ENCODE measurements around the gene ARHGEF16. TPM values are rescaled to one million over a fixed set of nuclear protein-coding genes. Genes with fewer than 3 reads are reported as not detected.

Gene ARHGEF16
- total and polyA plus RNA-seq, 5 donors = 0.28 to 2.5 (median 1.6) TPM

DNA sequence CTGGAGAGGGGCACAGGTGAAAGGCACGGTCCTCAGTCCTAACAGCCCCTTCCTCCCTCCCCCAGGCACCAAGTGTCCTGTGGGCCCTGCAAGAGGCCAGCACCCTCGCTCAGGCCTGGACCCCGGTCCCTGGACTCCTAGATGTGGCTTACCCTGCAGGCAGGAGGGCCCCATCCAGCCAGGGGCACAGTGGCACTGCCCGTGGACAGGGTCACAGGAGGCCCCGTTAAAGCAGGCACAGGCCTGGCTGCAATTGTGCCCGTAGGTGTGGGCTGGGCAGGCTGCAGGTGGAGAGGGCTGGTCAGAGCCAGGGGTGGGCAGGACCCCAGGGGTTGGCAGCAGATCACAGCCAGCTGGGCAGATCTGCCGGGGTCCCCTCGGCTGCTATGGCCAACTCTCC, 44.5 kb downstream of the ARHGEF16 start:
- H3K4me3 ChIP-seq (ENCODE audit: low read length) = no peak overlapping the region
- H3K27ac ChIP-seq (ENCODE audit: low read length) = no peak overlapping the region
- intact Hi-C loops (cut with DNase I) = loop anchor here in 2 of 4 donors (10.0 kb wide), 2 partner anchors 56 to 66 kb away; no protein-coding TSS in a partner anchor
- DNase-seq = no peak
- no peak for ATAC-seq
- no peaks in the 10 kb centered on the region for H3K9me3 ChIP-seq (ENCODE audit: control insufficient read depth, low read length)
- H3K4me1 ChIP-seq (ENCODE audit: control insufficient read depth, insufficient read depth, low read length) = no peaks in the 10 kb centered on the region
- WGBS = 86% methylated on average over 8 of the region's 8 CpGs
- no peaks in the 10 kb centered on the region for H3K27me3 ChIP-seq (ENCODE audit: control insufficient read depth, insufficient read depth)

- no peak for DNase-seq
- intact Hi-C loops (cut with DNase I) = loop anchor here in 2 of 4 donors (10.0 kb wide), 2 partner anchors 55 to 65 kb away; no protein-coding TSS in a partner anchor
- ATAC-seq = no peak
- no peak overlapping the region for H3K27ac ChIP-seq (ENCODE audit: low read length)
- WGBS = 91% methylated on average over 22 of the region's 22 CpGs
- no peaks in the 10 kb centered on the region for H3K9me3 ChIP-seq (ENCODE audit: control insufficient read depth, low read length)
- H3K4me3 ChIP-seq (ENCODE audit: low read length) = no peak overlapping the region
- H3K27me3 ChIP-seq (ENCODE audit: control insufficient read depth, insufficient read depth) = no peaks in the 10 kb centered on the region
- H3K4me1 ChIP-seq (ENCODE audit: control insufficient read depth, insufficient read depth, low read length) = no peaks in the 10 kb centered on the region
Measured at GRCh38 chr1:3499611-3500010, 45.1 kb downstream of the ARHGEF16 start.

- WGBS = 91% methylated on average over 32 of the region's 32 CpGs
- H3K27me3 ChIP-seq (ENCODE audit: control insufficient read depth, insufficient read depth) = no peaks in the 10 kb centered on the region
- DNase-seq = no peak
- H3K27ac ChIP-seq (ENCODE audit: low read length) = no peak overlapping the region
- ATAC-seq = no peak
- no peak overlapping the region for H3K4me3 ChIP-seq (ENCODE audit: low read length)
- intact Hi-C loops (cut with DNase I) = no loop called here
- H3K9me3 ChIP-seq (ENCODE audit: control insufficient read depth, low read length) = no peaks in the 10 kb centered on the region
- H3K4me1 ChIP-seq (ENCODE audit: control insufficient read depth, insufficient read depth, low read length) = no peaks in the 10 kb centered on the region
Measured at GRCh38 chr1:3500265-3500835, 45.9 kb downstream of the ARHGEF16 start.

DNA sequence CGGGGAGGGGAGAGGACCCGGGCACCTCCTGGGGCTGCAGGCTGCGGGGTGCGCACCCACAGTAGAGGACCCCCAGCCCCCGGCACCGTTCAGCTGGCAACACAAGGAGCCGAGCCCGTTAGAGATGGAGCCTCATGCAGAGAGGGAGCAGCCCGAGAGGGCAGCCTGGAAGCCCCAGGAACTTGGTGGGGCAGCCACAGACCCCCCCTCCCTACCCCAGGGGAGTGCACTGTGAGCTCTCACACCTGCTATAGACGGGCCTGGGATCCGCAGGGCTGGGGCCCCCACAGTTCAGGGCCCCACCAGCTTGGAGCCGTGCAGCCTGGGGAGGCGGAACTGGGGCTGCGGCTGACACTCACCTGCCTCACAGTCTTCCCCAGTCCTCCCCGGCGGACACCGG, 47.0 kb downstream of the ARHGEF16 start:
- Histone ChIP-seq H3K27ac (ENCODE audit: low read length) (no peak overlapping the region), H3K27me3 (ENCODE audit: control insufficient read depth, insufficient read depth) (no peaks in the 10 kb centered on the region), H3K4me3 (ENCODE audit: low read length) (no peak overlapping the region), H3K9me3 (ENCODE audit: control insufficient read depth, low read length) (no peaks in the 10 kb centered on the region), H3K4me1 (ENCODE audit: control insufficient read depth, insufficient read depth, low read length) (no peaks in the 10 kb centered on the region)
- no peak for DNase-seq
- ATAC-seq = no peak
- intact Hi-C loops (cut with DNase I) = no loop called here
- 82% methylated on average over 17 of the region's 17 CpGs for WGBS

- DNase-seq (peak; percentile 59 to 88 (median 88)), ATAC-seq (peak; percentile 79 to 87)
- H3K27ac ChIP-seq (ENCODE audit: low read length) = no peak overlapping the region
- H3K27me3 ChIP-seq (ENCODE audit: control insufficient read depth, insufficient read depth) = no peaks in the 10 kb centered on the region
- 68% methylated on average over 26 of the region's 26 CpGs for WGBS
- intact Hi-C loops (cut with DNase I) = no loop called here
- H3K4me3 ChIP-seq (ENCODE audit: low read length) = no peak overlapping the region
- no peaks in the 10 kb centered on the region for H3K4me1 ChIP-seq (ENCODE audit: control insufficient read depth, insufficient read depth, low read length)
- no peaks in the 10 kb centered on the region for H3K9me3 ChIP-seq (ENCODE audit: control insufficient read depth, low read length)
Measured at GRCh38 chr1:3501856-3502640, 47.6 kb downstream of the ARHGEF16 start.

DNA sequence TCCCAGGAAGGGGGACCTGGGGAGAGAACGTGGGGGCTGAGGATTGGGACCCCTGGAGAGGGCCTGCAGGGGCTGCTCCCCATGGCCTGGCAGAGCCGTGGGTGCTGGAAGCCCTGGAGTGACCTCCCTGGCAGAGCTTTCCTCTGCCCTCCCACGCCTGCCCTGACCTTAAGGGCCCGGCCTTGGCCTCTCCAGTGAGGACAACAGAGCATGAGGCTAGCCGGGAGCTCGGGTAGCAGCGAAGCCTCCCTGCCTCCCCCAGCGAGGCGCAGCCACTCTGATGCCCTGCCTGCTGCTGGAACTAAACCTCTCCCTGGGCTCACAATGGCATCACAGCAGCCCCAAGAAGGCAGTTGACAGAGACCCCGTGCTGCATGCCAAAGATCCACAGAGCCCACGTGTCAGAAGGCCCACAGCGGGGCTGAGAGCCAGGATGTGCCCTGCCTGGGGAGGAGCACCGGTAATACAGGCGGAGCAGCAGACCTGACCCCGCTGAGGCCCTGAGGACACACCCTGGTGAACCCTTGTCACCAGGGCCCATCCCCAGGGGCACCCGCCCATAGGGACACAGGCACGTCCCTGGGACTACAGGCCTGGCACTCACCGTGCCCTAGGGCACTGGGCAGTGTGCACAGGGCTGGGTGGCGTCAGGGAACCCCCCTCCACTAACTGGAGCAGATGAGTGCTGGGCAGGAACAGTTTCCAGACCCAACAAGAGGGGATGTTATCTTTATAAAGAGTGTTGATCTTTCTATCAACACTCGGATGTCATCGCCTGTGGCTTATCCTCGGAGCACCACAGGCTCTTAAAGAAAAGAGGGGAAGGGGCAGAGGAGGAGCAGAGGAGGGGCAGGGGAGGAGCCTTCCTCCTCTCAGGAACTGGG, 48.4 kb downstream of the ARHGEF16 start:
- DNase-seq (no peak), ATAC-seq (no peak)
- Histone ChIP-seq H3K27ac (ENCODE audit: low read length) (no peak overlapping the region), H3K4me1 (ENCODE audit: control insufficient read depth, insufficient read depth, low read length) (no peaks in the 10 kb centered on the region), H3K4me3 (ENCODE audit: low read length) (no peak overlapping the region), H3K27me3 (ENCODE audit: control insufficient read depth, insufficient read depth) (no peaks in the 10 kb centered on the region), H3K9me3 (ENCODE audit: control insufficient read depth, low read length) (no peaks in the 10 kb centered on the region)
- WGBS = 82% methylated on average over 22 of the region's 22 CpGs
- intact Hi-C loops (cut with DNase I) = no loop called here

GRCh38 chr1:3503525-3503886, 49.0 kb downstream of the ARHGEF16 start:
- intact Hi-C loops (cut with DNase I) = no loop called here
- WGBS = 80% methylated on average over 8 of the region's 8 CpGs
- Histone ChIP-seq H3K4me1 (ENCODE audit: control insufficient read depth, insufficient read depth, low read length) (no peaks in the 10 kb centered on the region), H3K4me3 (ENCODE audit: low read length) (no peak overlapping the region), H3K27ac (ENCODE audit: low read length) (no peak overlapping the region), H3K9me3 (ENCODE audit: control insufficient read depth, low read length) (no peaks in the 10 kb centered on the region), H3K27me3 (ENCODE audit: control insufficient read depth, insufficient read depth) (no peaks in the 10 kb centered on the region)
- no peak for DNase-seq
- ATAC-seq = no peak

DNA sequence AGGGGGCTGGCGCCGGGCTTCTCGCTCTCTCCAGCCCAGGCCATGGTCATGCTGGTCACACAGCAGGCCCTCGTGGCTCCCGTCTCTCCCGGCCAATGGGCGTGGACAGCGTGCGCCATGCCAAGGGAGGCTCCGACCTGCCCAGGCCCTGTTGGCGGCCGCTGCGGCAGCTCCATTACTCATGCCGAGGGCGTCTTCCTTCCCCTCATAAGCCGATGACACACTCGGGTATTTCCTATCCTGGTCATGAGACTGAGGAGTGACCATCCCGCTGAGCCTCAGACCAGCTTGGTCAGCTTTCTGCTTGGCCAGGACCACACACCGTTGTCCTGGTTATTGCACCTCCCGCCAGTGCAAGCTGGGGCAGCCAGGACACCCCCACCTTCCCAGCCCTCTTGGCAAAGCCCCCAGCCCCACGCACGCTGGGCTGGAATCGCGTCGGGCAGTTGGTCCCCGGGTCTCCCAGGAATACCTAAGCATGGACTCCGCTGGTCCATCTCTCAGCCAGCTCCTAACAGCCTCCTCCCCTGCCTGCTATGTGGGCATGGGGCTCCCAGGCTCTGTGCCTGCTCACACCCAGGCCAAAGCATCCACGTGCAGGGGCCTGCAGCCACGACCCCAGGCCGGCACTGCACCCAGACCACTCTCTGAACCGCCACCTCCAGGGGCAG, 49.8 kb downstream of the ARHGEF16 start:
- WGBS = 67% methylated on average over 31 of the region's 31 CpGs
- peak; percentile 46 to 66 for ATAC-seq
- no peak overlapping the region for H3K4me3 ChIP-seq (ENCODE audit: low read length)
- no peaks in the 10 kb centered on the region for H3K9me3 ChIP-seq (ENCODE audit: control insufficient read depth, low read length)
- H3K4me1 ChIP-seq (ENCODE audit: control insufficient read depth, insufficient read depth, low read length) = no peaks in the 10 kb centered on the region
- H3K27me3 ChIP-seq (ENCODE audit: control insufficient read depth, insufficient read depth) = no peaks in the 10 kb centered on the region
- intact Hi-C loops (cut with DNase I) = no loop called here
- DNase-seq = peak; percentile 77 to 88 (median 81)
- H3K27ac ChIP-seq (ENCODE audit: low read length) = no peak overlapping the region

- no peak overlapping the region for H3K27ac ChIP-seq (ENCODE audit: low read length)
- H3K4me1 ChIP-seq (ENCODE audit: control insufficient read depth, insufficient read depth, low read length) = no peaks in the 10 kb centered on the region
- ATAC-seq = no peak
- intact Hi-C loops (cut with DNase I) = no loop called here
- WGBS = 88% methylated on average over 7 of the region's 7 CpGs
- H3K27me3 ChIP-seq (ENCODE audit: control insufficient read depth, insufficient read depth) = no peaks in the 10 kb centered on the region
- no peaks in the 10 kb centered on the region for H3K9me3 ChIP-seq (ENCODE audit: control insufficient read depth, low read length)
- DNase-seq = no peak
- no peak overlapping the region for H3K4me3 ChIP-seq (ENCODE audit: low read length)
Measured at GRCh38 chr1:3504822-3505153, 50.3 kb downstream of the ARHGEF16 start.

- intact Hi-C loops (cut with DNase I) = no loop called here
- no peak overlapping the region for H3K4me3 ChIP-seq (ENCODE audit: low read length)
- no peak for ATAC-seq
- DNase-seq = no peak
- 86% methylated on average over 20 of the region's 20 CpGs for WGBS
- no peaks in the 10 kb centered on the region for H3K4me1 ChIP-seq (ENCODE audit: control insufficient read depth, insufficient read depth, low read length)
- H3K27ac ChIP-seq (ENCODE audit: low read length) = no peak overlapping the region
- H3K27me3 ChIP-seq (ENCODE audit: control insufficient read depth, insufficient read depth) = no peaks in the 10 kb centered on the region
- H3K9me3 ChIP-seq (ENCODE audit: control insufficient read depth, low read length) = no peaks in the 10 kb centered on the region
Measured at GRCh38 chr1:3505161-3505560, 50.7 kb downstream of the ARHGEF16 start.

Measured in right cardiac atrium (tissue), 5 donors.